Tibial artery (tissue), 4 donors: ENCODE results near the gene BRD7.

ENCODE experiments used
- DNase-seq, 2 donors: peaks; one replicate each; pipeline ENCODE4 v3.0.0-alpha.2; 2019
- H3K27ac ChIP-seq, 2 donors: fragments of 200-600 bp; sonication (generic) in 1 of 2; 1 replicate in 1 of 2; 2 replicates in 1 of 2; pipeline ENCODE4 v1.5.1; 2018 to 2019; ENCODE audit warnings: mild to moderate bottlenecking in 1 of 2
- H3K27me3 ChIP-seq, 2 donors: fragments of 200-600 bp; sonication (generic) in 1 of 2; one replicate each; pipeline versions ENCODE4 v1.5.1 to v1.6.0; 2016 to 2019
- H3K36me3 ChIP-seq, 3 donors: fragments of 200-600 bp; sonication (generic) in 2 of 3; one replicate each; pipeline ENCODE4 v1.5.1; 2016 to 2019; ENCODE audit warnings: mild to moderate bottlenecking in 2 of 3
- H3K4me1 ChIP-seq, 4 donors: fragments of 200-600 bp; sonication (generic) in 2 of 4; 1 replicate in 3 of 4; 2 replicates in 1 of 4; pipeline ENCODE4 v1.5.1; 2016 to 2019
- H3K4me3 ChIP-seq, 2 donors: fragments of 200-600 bp; sonication (generic) in 1 of 2; 1 replicate in 1 of 2; 2 replicates in 1 of 2; pipeline ENCODE4 v1.5.1; 2018 to 2019; ENCODE audit warnings: mild to moderate bottlenecking in 2 of 2
- H3K9me3 ChIP-seq, 3 donors: fragments of 200-600 bp; sonication (generic) in 1 of 3; one replicate each; pipeline ENCODE4 v1.5.1; 2016 to 2019
- CTCF ChIP-seq, 2 experiments: fragments of 200-600 bp in 1 of 2; fragments of 450-650 bp in 1 of 2; IDR thresholded peaks; one replicate each; pipeline ENCODE4 v1.5.1; 2017 to 2019; ENCODE audit warnings: antibody characterized with exemption in 2 of 2, mild to moderate bottlenecking in 1 of 2, moderate library complexity in 1 of 2
- intact Hi-C: fragments of 100-400 bp; cut with DNase I; formaldehyde crosslinking; loops from one replicate; pipeline ENCODE4 v1.15.0; 2023; ENCODE audit warnings: low total_unique reads

The BRD7 gene

GRCh38 chr16:50291719-50292565 is 76.8 kb downstream of the BRD7 start:
- H3K4me1 ChIP-seq, result no peaks in the 10 kb centered on the region
- intact Hi-C loops, result no loop called here
- no peaks in the 10 kb centered on the region for H3K27me3 ChIP-seq
- TF ChIP-seq CTCF (IDR thresholded peaks at IDR 0.05), result no peak
- H3K9me3 ChIP-seq, result no peaks in the 10 kb centered on the region
- no peak overlapping the region for H3K27ac ChIP-seq
- no peak for DNase-seq
- H3K4me3 ChIP-seq, result no peak overlapping the region
- H3K36me3 ChIP-seq, result peaks cover 0 to 3% (median 0%) of the 10 kb centered on the region in 3 donors

- H3K4me3 ChIP-seq, result no peak overlapping the region
- no peaks in the 10 kb centered on the region for H3K9me3 ChIP-seq
- H3K4me1 ChIP-seq, result no peaks in the 10 kb centered on the region
- peaks cover 0 to 3% (median 0%) of the 10 kb centered on the region in 3 donors for H3K36me3 ChIP-seq
- intact Hi-C loops, result no loop called here
- no peak for DNase-seq
- no peaks in the 10 kb centered on the region for H3K27me3 ChIP-seq
- no peak for TF ChIP-seq CTCF (IDR thresholded peaks at IDR 0.05)
- H3K27ac ChIP-seq, result no peak overlapping the region
These were observed 77.9 kb downstream of the BRD7 start for GRCh38 chr16:50290856-50291255.

- Histone ChIP-seq H3K27me3 (no peaks in the 10 kb centered on the region), H3K4me3 (no peak overlapping the region), H3K4me1 (no peaks in the 10 kb centered on the region), H3K36me3 (peaks cover 0 to 3% (median 0%) of the 10 kb centered on the region in 3 donors), H3K9me3 (no peaks in the 10 kb centered on the region), H3K27ac (no peak overlapping the region)
- intact Hi-C loops, result no loop called here
- DNase-seq, result no peak
- TF ChIP-seq CTCF (IDR thresholded peaks at IDR 0.05), result no peak
These were observed 78.6 kb downstream of the BRD7 start for GRCh38 chr16:50289950-50290764.

GRCh38 chr16:50288920-50289319 is 79.9 kb downstream of the BRD7 start:
- TF ChIP-seq CTCF (IDR thresholded peaks at IDR 0.05), result no peak
- Histone ChIP-seq H3K4me1 (peaks cover 0 to 9% (median 0%) of the 10 kb centered on the region in 4 donors), H3K9me3 (no peaks in the 10 kb centered on the region), H3K27me3 (no peaks in the 10 kb centered on the region), H3K36me3 (no peaks in the 10 kb centered on the region), H3K27ac (no peak overlapping the region), H3K4me3 (no peak overlapping the region)
- DNase-seq, result no peak
- intact Hi-C loops, result no loop called here

GRCh38 chr16:50288026-50288425 is 80.8 kb downstream of the BRD7 start:
- intact Hi-C loops, result no loop called here
- Histone ChIP-seq H3K4me1 (peaks cover 0 to 14% (median 0%) of the 10 kb centered on the region in 4 donors), H3K4me3 (no peak overlapping the region), H3K27ac (no peak overlapping the region), H3K36me3 (no peaks in the 10 kb centered on the region), H3K9me3 (no peaks in the 10 kb centered on the region), H3K27me3 (no peaks in the 10 kb centered on the region)
- DNase-seq, result no peak
- TF ChIP-seq CTCF (IDR thresholded peaks at IDR 0.05), result no peak
